ENCODE measurements around the gene SLC39A11. TPM values are rescaled to one million over a fixed set of nuclear protein-coding genes. Genes with fewer than 3 reads are reported as not detected.

The SLC39A11 gene
- total and polyA plus RNA-seq, 12 donors = 7.0 to 91.4 (median 22.7) TPM

DNA sequence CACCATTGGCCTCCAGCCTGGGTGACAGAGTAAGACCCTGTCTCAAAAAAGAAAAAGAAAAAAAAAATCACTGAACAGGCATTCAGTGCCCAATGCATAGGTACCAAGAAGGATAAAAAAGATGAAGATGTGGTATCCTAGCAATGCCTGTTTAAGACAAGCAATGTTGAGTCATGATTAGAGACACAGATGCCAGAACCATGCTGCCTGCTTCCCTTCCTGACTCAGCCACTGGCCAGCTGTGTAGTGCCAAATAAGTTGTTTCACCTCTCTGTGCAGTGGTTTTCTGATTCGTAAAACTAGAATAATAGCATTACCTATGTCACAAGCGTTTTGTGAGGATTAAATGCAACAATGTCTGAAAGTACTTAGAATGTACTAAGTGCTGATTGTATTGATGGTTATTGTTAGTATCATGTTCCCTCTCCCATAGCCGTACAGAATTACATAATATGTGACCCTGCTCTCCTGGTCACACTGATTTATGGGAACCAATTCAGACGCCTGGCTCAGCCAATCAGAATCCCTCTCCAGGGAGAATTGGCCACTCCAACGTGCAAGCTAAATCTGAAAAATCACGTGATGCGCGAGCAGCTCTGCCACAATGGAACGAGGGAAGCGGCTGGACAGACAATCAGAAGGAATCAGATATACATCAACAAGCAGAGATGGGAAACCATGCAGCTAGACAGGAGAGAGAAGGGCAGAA, 241.9 kb downstream of the SLC39A11 start:
- H3K27ac ChIP-seq = no peak overlapping the region
- intact Hi-C loops (cut with DNase I) = no loop called here
- TF ChIP-seq, protein P1, sequence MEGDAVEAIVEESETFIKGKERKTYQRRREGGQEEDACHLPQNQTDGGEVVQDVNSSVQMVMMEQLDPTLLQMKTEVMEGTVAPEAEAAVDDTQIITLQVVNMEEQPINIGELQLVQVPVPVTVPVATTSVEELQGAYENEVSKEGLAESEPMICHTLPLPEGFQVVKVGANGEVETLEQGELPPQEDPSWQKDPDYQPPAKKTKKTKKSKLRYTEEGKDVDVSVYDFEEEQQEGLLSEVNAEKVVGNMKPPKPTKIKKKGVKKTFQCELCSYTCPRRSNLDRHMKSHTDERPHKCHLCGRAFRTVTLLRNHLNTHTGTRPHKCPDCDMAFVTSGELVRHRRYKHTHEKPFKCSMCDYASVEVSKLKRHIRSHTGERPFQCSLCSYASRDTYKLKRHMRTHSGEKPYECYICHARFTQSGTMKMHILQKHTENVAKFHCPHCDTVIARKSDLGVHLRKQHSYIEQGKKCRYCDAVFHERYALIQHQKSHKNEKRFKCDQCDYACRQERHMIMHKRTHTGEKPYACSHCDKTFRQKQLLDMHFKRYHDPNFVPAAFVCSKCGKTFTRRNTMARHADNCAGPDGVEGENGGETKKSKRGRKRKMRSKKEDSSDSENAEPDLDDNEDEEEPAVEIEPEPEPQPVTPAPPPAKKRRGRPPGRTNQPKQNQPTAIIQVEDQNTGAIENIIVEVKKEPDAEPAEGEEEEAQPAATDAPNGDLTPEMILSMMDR (IDR thresholded peaks at IDR 0.05) = no peak
- DNase-seq = peak in 5 of 7 donors; percentile 15 to 57 (median 24)
- H3K4me3 ChIP-seq = no peak overlapping the region
- no peaks in the 10 kb centered on the region for H3K4me1 ChIP-seq (replicated peaks in 1 of 2)
- H3K27me3 ChIP-seq = no peaks in the 10 kb centered on the region
- 74 to 79% (median 76%) methylated on average over 10 of the region's 10 CpGs for WGBS, 4 donors
- H3K9me3 ChIP-seq (replicated peaks in 1 of 3) = no peaks in the 10 kb centered on the region
- H3K36me3 ChIP-seq (replicated peaks in 1 of 2) = no peaks in the 10 kb centered on the region

DNA sequence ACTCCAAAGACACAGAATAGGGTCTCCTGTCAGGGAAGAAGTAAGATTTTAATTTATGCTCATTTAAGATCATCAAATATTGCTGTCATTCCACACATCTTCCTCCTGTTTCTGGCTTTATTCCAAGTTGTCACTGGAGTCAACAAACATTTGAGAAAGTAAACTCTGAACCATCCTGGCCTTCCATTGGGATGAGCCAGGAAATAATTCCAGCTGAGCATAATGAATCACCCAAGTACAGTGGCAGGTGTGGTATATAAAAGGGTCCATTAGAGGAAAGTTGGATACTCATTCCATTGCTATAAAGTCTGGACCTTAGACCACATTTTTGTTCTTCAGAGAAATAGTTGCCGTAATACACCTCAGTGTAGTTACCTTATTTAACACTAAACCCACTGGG, 246.1 kb downstream of the SLC39A11 start:
- Histone ChIP-seq H3K36me3 (replicated peaks in 1 of 2) (no peaks in the 10 kb centered on the region), H3K27me3 (no peaks in the 10 kb centered on the region), H3K4me1 (replicated peaks in 1 of 2) (no peaks in the 10 kb centered on the region), H3K9me3 (replicated peaks in 1 of 3) (no peaks in the 10 kb centered on the region), H3K27ac (no peak overlapping the region), H3K4me3 (no peak overlapping the region)
- no peak for TF ChIP-seq POLR2A (IDR thresholded peaks at IDR 0.05)
- TF ChIP-seq, protein P1 (IDR thresholded peaks at IDR 0.05) = no peak
- intact Hi-C loops (cut with DNase I) = no loop called here
- 90 to 98% (median 95%) methylated on average over 1 of the region's 1 CpG for WGBS, 4 donors
- no peak for DNase-seq

DNA sequence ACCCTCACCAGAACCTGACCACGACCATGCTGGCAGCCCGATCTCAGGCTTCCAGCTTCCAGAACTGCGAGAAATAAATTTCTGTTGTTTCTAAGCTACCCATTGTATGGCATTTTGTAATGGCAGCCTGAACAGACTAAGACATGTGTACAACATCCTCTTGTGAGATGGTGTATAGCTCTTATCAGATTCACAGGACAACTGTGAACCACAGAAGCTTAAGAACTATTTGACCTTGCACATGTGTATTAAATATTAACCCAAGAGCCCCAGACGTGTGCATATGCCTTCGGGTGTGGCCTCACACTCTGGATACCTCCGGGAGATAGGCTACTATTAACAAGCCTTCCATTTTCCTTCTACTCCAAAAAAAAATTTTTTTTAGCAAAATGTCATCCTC, 248.9 kb downstream of the SLC39A11 start:
- 70 to 90% (median 85%) methylated on average over 6 of the region's 6 CpGs for WGBS, 4 donors
- Histone ChIP-seq H3K27ac (no peak overlapping the region), H3K9me3 (replicated peaks in 1 of 3) (no peaks in the 10 kb centered on the region), H3K27me3 (no peaks in the 10 kb centered on the region), H3K4me1 (replicated peaks in 1 of 2) (no peaks in the 10 kb centered on the region), H3K36me3 (replicated peaks in 1 of 2) (no peaks in the 10 kb centered on the region), H3K4me3 (no peak overlapping the region)
- intact Hi-C loops (cut with DNase I) = no loop called here
- TF ChIP-seq, protein P1 (IDR thresholded peaks at IDR 0.05) = no peak
- no peak for TF ChIP-seq POLR2A (IDR thresholded peaks at IDR 0.05)
- DNase-seq = no peak

DNA sequence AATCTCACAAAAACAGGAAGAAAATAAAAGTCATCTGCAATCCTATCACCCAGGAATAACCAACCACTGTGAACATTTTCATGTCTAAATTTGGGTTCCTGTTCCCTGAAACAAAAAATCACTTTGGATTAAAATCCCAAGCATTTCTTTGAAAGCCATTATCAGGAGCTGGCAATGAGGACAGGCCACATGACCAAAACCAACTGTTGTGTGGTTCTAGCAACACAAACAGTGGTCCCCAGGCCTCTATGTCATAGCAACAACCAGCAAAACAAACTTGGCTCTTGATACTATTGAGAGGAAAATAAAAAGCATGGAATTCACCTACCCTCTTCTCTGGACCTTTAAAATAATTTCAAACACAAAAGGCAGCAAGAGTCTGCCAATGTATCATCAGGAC, 252.5 kb downstream of the SLC39A11 start:
- intact Hi-C loops (cut with DNase I) = no loop called here

More for the DNA sequence above, 252.5 kb downstream of the SLC39A11 start:
- no peak overlapping the region for H3K4me3 ChIP-seq
- DNase-seq = no peak
- H3K27ac ChIP-seq = no peak overlapping the region
- H3K9me3 ChIP-seq (replicated peaks in 1 of 3) = no peaks in the 10 kb centered on the region
- no peaks in the 10 kb centered on the region for H3K4me1 ChIP-seq (replicated peaks in 1 of 2)
- H3K27me3 ChIP-seq = no peaks in the 10 kb centered on the region
- no peak for TF ChIP-seq POLR2A (IDR thresholded peaks at IDR 0.05)
- TF ChIP-seq, protein P1 (IDR thresholded peaks at IDR 0.05) = no peak
- H3K36me3 ChIP-seq (replicated peaks in 1 of 2) = no peaks in the 10 kb centered on the region
